ENCODE measurements around the gene AREL1. TPM values are rescaled to one million over a fixed set of nuclear protein-coding genes. Genes with fewer than 3 reads are reported as not detected.
A peak's percentile ranks its signal among the peaks of the same experiment; 100 is the strongest.

Gene AREL1
- total RNA-seq (2021; ENCODE audit: unreplicated experiment): 45.9 TPM
- polyA plus RNA-seq (2012): 17.1 and 18.7 TPM in 2 replicates
- Bru-seq, nascent RNA: percentile 80 among the genes with signal in this experiment
- percentile 86 among the genes with signal in this experiment for BruChase-seq, experiment 1, labeled RNA remaining after a 6-hour chase
- BruChase-seq, experiment 2, labeled RNA remaining after a 2-hour chase: percentile 79 among the genes with signal in this experiment
- long read RNA-seq, full-length matches to known transcripts: 3 of 45 reads
- long read RNA-seq, partial matches to known transcripts: 28 of 45 reads
- long read RNA-seq, other reads (novel, unspliced or antisense): 14 of 45 reads

- TSS peak; percentile 70 for BruUV-seq (replicated peaks)
- Histone ChIP-seq H3K9me3 (ENCODE audit: control insufficient read depth in 1 of 2, insufficient read depth in 1 of 2, low read depth in 1 of 2, low read length in 2 of 2) (no peaks in the 10 kb centered on the region), H3K9ac (ENCODE audit: low read length) (peak within 1 kb of the TSS; percentile 86), H3K36me3 (ENCODE audit: control insufficient read depth in 1 of 2, insufficient read depth in 2 of 2, low read length in 2 of 2) (peaks cover 0 to 24% of the 10 kb centered on the region in 2 experiments; a peak in 3 of 4 replicates), H3K27ac (ENCODE audit: low read depth, low read length) (peak within 1 kb of the TSS; percentile 36), H3K79me2 (ENCODE audit: insufficient read depth, low read length) (peaks cover 68% of the 10 kb centered on the region), H3K4me1 (ENCODE audit: control insufficient read depth in 1 of 2, insufficient read depth in 2 of 2, low read length in 2 of 2) (peaks cover 5 to 14% of the 10 kb centered on the region in 2 experiments; a peak in 3 of 4 replicates), H3K9me2 (ENCODE audit: insufficient read depth) (no peaks in the 10 kb centered on the region), H2AFZ (ENCODE audit: low read depth, low read length, poor library complexity, severe bottlenecking) (no peak within 1 kb of the TSS), H3K4me2 (ENCODE audit: low read length) (peak within 1 kb of the TSS; percentile 89), H3K4me3 (replicated peaks in 1 of 2; ENCODE audit: low read depth in 1 of 2, low read length in 2 of 2) (peak within 1 kb of the TSS; percentile 74 to 94), H3K27me3 (ENCODE audit: insufficient read depth, low read length) (no peaks in the 10 kb centered on the region), H4K20me1 (ENCODE audit: insufficient read depth) (no peaks in the 10 kb centered on the region)
- DNase-seq (ENCODE audit: low read depth, low spot score) (peak; percentile 85), ATAC-seq (peak; percentile 96)
- POLR2A ChIA-PET: no interaction called here
- CTCF ChIA-PET: no interaction called here
- intact Hi-C loops (cut with micrococcal nuclease): loop anchor here (5.0 kb wide), 1 partner anchor 95 kb away; no protein-coding TSS in a partner anchor
- RAD21 ChIA-PET (ENCODE audit: low non-redundant PET in 1 of 2, low total read pairs in 2 of 2, uncharacterized antibody in 2 of 2, unreplicated experiment in 2 of 2): no interaction called here
- 0 out of 2 replicates have a peak, but pooled peaks have one; percentile 9 for TF ChIP-seq RAD21 (IDR thresholded peaks at IDR 0.05; ENCODE audit: low read depth)
- 0 out of 2 replicates have a peak, but pooled peaks have one; percentile 47 for TF ChIP-seq CEBPB (IDR thresholded peaks at IDR 0.05; ENCODE audit: low read depth)
- no peak for TF ChIP-seq EZH2phosphoT487 (IDR thresholded peaks at IDR 0.05; ENCODE audit: borderline replicate concordance)
- TF ChIP-seq CBX3 (IDR thresholded peaks at IDR 0.05; ENCODE audit: low read depth): peak; percentile 68; the same call in 1 of the 2 replicates
- TF ChIP-seq MAX (IDR thresholded peaks at IDR 0.05): peak; percentile 90
- TF ChIP-seq ZBTB33 (IDR thresholded peaks at IDR 0.05; ENCODE audit: extremely low read depth, insufficient replicate concordance, low read length): no peak
- no peak for TF ChIP-seq FOSL1 (IDR thresholded peaks at IDR 0.05; ENCODE audit: low read depth)
- TF ChIP-seq ELF1 (IDR thresholded peaks at IDR 0.05; ENCODE audit: borderline replicate concordance, low read depth): peak; percentile 96
- TF ChIP-seq SRF (IDR thresholded peaks at IDR 0.05; ENCODE audit: low read depth): peak; percentile 95
- TF ChIP-seq JUND (IDR thresholded peaks at IDR 0.05): no peak
- TF ChIP-seq SP1 (IDR thresholded peaks at IDR 0.05; ENCODE audit: low read depth): peak; percentile 59
- TF ChIP-seq ZNF274 (IDR thresholded peaks at IDR 0.05; ENCODE audit: low read depth, low read length): no peak
- TF ChIP-seq EGR1 (IDR thresholded peaks at IDR 0.05; ENCODE audit: low read depth): peak; percentile 62; the same call in 1 of the 2 replicates
- TF ChIP-seq CTCF (IDR thresholded peaks at IDR 0.05 in 2 of 3, conservative IDR thresholded peaks at IDR 0.05 in 1 of 3; ENCODE audit: borderline replicate concordance in 1 of 3, insufficient read depth in 1 of 3, low read depth in 2 of 3, low read length in 2 of 3): no peak
- no peak for TF ChIP-seq POLR2A (IDR thresholded peaks at IDR 0.05; ENCODE audit: borderline replicate concordance, extremely low read depth, insufficient read depth, insufficient read length)
- TF ChIP-seq EZH2 (IDR thresholded peaks at IDR 0.05): no peak
- TF ChIP-seq YY1 (IDR thresholded peaks at IDR 0.05; ENCODE audit: extremely low read depth, insufficient replicate concordance, low read depth, low read length): peak; percentile 60
- TF ChIP-seq POLR2AphosphoS5 (IDR thresholded peaks at IDR 0.05; ENCODE audit: low read depth, low read length): peak; percentile 90
- TF ChIP-seq TCF7L2 (IDR thresholded peaks at IDR 0.05; ENCODE audit: borderline replicate concordance, extremely low read depth, insufficient read depth, insufficient read length): no peak
Observed at GRCh38 chr14:74712499-74713394, at the start of gene AREL1, which contains the start of gene FCF1. Gene AREL1, minus strand, starts transcription at chr14:74713080. Its CDS starts 27,465 bp downstream, at chr14:74685615. Gene FCF1, plus strand, starts transcription at chr14:74713144. Its CDS starts 54 bp downstream, at chr14:74713198.
